ENCODE data around the gene TLN1. TPM values are rescaled to one million over a fixed set of nuclear protein-coding genes. Genes with fewer than 3 reads are reported as not detected.

The TLN1 gene
- total and polyA plus RNA-seq, 2 of the 8 experiments (the other 6 are each of a cell fraction or from before 2014, with no cell fraction given), result 28.1 to 90.1 TPM

GRCh38 chr9:35689542-35690293 lies 42.3 kb downstream of the TLN1 start, which contains the start of gene TPM2:
TSS of gene TPM2 (minus strand) at chr9:35689925. CDS start at chr9:35689817, 108 bp downstream.
- peaks cover 6 to 15% (median 8%) of the 10 kb centered on the region in 4 experiments; a peak in 6 of 7 replicates for H3K4me1 ChIP-seq (replicated peaks in 1 of 4; ENCODE audit: control insufficient read depth in 3 of 4, insufficient read depth in 4 of 4, low read length in 3 of 4)
- peak within 1 kb of the TSS; percentile 62 for H4K91ac ChIP-seq (replicated peaks; ENCODE audit: insufficient read length, low read length)
- 1% methylated on average over 34 of the region's 61 CpGs; no CpG with 5 or more reads in 1 of the 2 experiments for whole genome bisulfite sequencing, 2 experiments (ENCODE audit: extremely low coverage in 1 of 2, insufficient coverage in 1 of 2, insufficient read length in 1 of 2, insufficient replicate concordance in 2 of 2, low coverage in 1 of 2, low lambda C conversion rate in 2 of 2, missing lambda C conversion rate in 1 of 2)
- H3K56ac ChIP-seq (replicated peaks; ENCODE audit: insufficient read length, low read depth, low read length), result peak within 1 kb of the TSS; percentile 64
- H4K8ac ChIP-seq (ENCODE audit: extremely low read depth, insufficient read depth, low read length), result peak within 1 kb of the TSS; percentile 97
- H2BK5ac ChIP-seq (ENCODE audit: low read depth, low read length), result peak within 1 kb of the TSS; percentile 86; the same call in 1 of the 2 replicates
- DNase-seq (ENCODE audit: low read depth in 1 of 2, low spot score in 2 of 2) (peak; percentile 66 to 84), FAIRE-seq (no peak)
- H3K4ac ChIP-seq (replicated peaks; ENCODE audit: insufficient read length, low read depth, low read length), result peak within 1 kb of the TSS; percentile 88
- peak within 1 kb of the TSS; percentile 72 to 99 (median 82) for H3K4me3 ChIP-seq (ENCODE audit: extremely low read depth in 1 of 4, insufficient read depth in 2 of 4, low read depth in 3 of 4, low read length in 4 of 4)
- H3K9ac ChIP-seq (replicated peaks in 1 of 4; ENCODE audit: extremely low read depth in 1 of 4, low read depth in 3 of 4, low read length in 3 of 4), result peak within 1 kb of the TSS; percentile 25 to 76 (median 62)
- peak within 1 kb of the TSS; percentile 84 to 90 for H3K4me2 ChIP-seq (ENCODE audit: insufficient read depth in 1 of 2, low read depth in 2 of 2, low read length in 2 of 2)
- H3K18ac ChIP-seq (ENCODE audit: extremely low read depth, low read length), result peak within 1 kb of the TSS; percentile 93
- H3K23ac ChIP-seq (ENCODE audit: insufficient read length), result no peak within 1 kb of the TSS
- H2BK15ac ChIP-seq (ENCODE audit: low read length), result no peak within 1 kb of the TSS; the same call in 1 of the 2 replicates
- peaks cover 5 to 8% of the 10 kb centered on the region in 2 experiments for H4K20me1 ChIP-seq (replicated peaks in 1 of 2; ENCODE audit: control insufficient read depth in 1 of 2, insufficient read depth in 2 of 2, low read length in 2 of 2)
- peaks cover 12% of the 10 kb centered on the region for H3K23me2 ChIP-seq (ENCODE audit: low read depth, low read length)
- peaks cover 0 to 21% of the 10 kb centered on the region in 2 experiments; a peak in 2 of 4 replicates for H3K79me2 ChIP-seq (ENCODE audit: control insufficient read depth in 1 of 2, insufficient read depth in 2 of 2, low read length in 2 of 2)
- H3K9me3 ChIP-seq (ENCODE audit: insufficient read depth in 2 of 2, low read depth in 1 of 2, low read length in 1 of 2), result no peaks in the 10 kb centered on the region
- no peak within 1 kb of the TSS for H3K14ac ChIP-seq (ENCODE audit: insufficient read length)
- H2AK5ac ChIP-seq (ENCODE audit: low read depth, low read length), result no peak within 1 kb of the TSS; the same call in 1 of the 2 replicates
- H2BK12ac ChIP-seq (ENCODE audit: low read depth, low read length), result peak within 1 kb of the TSS; percentile 50; the same call in 1 of the 2 replicates
- peak within 1 kb of the TSS; percentile 54; the same call in 1 of the 2 replicates for H3K27ac ChIP-seq (ENCODE audit: low read depth, low read length)
- H3K27me3 ChIP-seq (replicated peaks in 1 of 4; ENCODE audit: control insufficient read depth in 3 of 4, extremely low read depth in 1 of 4, insufficient read depth in 3 of 4, low read length in 3 of 4), result no peaks in the 10 kb centered on the region
- peaks cover 6 to 17% (median 15%) of the 10 kb centered on the region in 4 experiments for H3K36me3 ChIP-seq (ENCODE audit: control insufficient read depth in 2 of 4, insufficient read depth in 4 of 4, low read length in 3 of 4)
- H2AFZ ChIP-seq (ENCODE audit: low read length), result no peak within 1 kb of the TSS
- POLR2A ChIA-PET (ENCODE audit: partially characterized antibody), result interaction anchor here (0.6 to 14.9 kb wide), 17 partner anchors 8 to 610 kb away, joined by 3 to 158 read pairs (median 6); partner anchors contain the start of genes ARHGEF39, CA9, CCDC107 and CREB3
- CTCF ChIA-PET (ENCODE audit: partially characterized antibody), result interaction anchor here (0.7 to 14.1 kb wide), 7 partner anchors 14 to 65 kb away, joined by 3 to 347 read pairs (median 29); partner anchors contain the start of genes ARHGEF39, CA9, CCDC107 and RMRP
- no peak within 1 kb of the TSS for H2BK20ac ChIP-seq (ENCODE audit: low read length)
- no peak within 1 kb of the TSS for H2BK120ac ChIP-seq (replicated peaks; ENCODE audit: low read depth, low read length)
- H4K5ac ChIP-seq (ENCODE audit: insufficient read length, low read depth, low read length), result peak within 1 kb of the TSS; percentile 78
- H3K79me1 ChIP-seq (ENCODE audit: low read depth, low read length), result peaks cover 2% of the 10 kb centered on the region; the same call in 1 of the 2 replicates
- 0 out of 2 replicates have a peak, but pooled peaks have one; percentile 32 for TF ChIP-seq KDM1A (IDR thresholded peaks at IDR 0.05; ENCODE audit: borderline replicate concordance, low read length)
- peak; percentile 87 for TF ChIP-seq MAX (IDR thresholded peaks at IDR 0.05)
- no peak for TF ChIP-seq CREB1 (IDR thresholded peaks at IDR 0.05)
- peak in 1 of 2 experiments; percentile 86; a peak in 2 of 3 replicates for TF ChIP-seq POLR2A (IDR thresholded peaks at IDR 0.05; ENCODE audit: control extremely low read depth in 1 of 2, low read depth in 2 of 2, low read length in 2 of 2)
- TF ChIP-seq NANOG (IDR thresholded peaks at IDR 0.05; ENCODE audit: insufficient read depth, low read depth, low read length, poor library complexity, severe bottlenecking), result no peak
- TF ChIP-seq SP4 (IDR thresholded peaks at IDR 0.05; ENCODE audit: low read length), result no peak
- peak; percentile 49 for TF ChIP-seq SRF (IDR thresholded peaks at IDR 0.05; ENCODE audit: low read depth, low read length)
- peak; percentile 85 for TF ChIP-seq E2F6 (IDR thresholded peaks at IDR 0.05)
- TF ChIP-seq, protein P1, sequence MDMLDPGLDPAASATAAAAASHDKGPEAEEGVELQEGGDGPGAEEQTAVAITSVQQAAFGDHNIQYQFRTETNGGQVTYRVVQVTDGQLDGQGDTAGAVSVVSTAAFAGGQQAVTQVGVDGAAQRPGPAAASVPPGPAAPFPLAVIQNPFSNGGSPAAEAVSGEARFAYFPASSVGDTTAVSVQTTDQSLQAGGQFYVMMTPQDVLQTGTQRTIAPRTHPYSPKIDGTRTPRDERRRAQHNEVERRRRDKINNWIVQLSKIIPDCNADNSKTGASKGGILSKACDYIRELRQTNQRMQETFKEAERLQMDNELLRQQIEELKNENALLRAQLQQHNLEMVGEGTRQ (IDR thresholded peaks at IDR 0.05; ENCODE audit: low read length), result no peak
